ENCODE data around the gene ZGPAT. TPM values are rescaled to one million over a fixed set of nuclear protein-coding genes. Genes with fewer than 3 reads are reported as not detected.

The ZGPAT gene
- total RNA-seq, 2 experiments from 2014 or later: 41.6 to 42.8 TPM

- Mint-ChIP-seq H3K27me3 (peaks cover 3% of the 10 kb centered on the region), H3K4me3 (no peak overlapping the region), H3K9me3 (no peaks in the 10 kb centered on the region), H3K4me1 (peaks cover 38% of the 10 kb centered on the region), H3K36me3 (ENCODE audit: low read depth) (no peaks in the 10 kb centered on the region), H3K27ac (no peak overlapping the region)
- CTCF ChIA-PET: no interaction called here
- DNase-seq: no peak
- POLR2A ChIA-PET: no interaction called here
These were observed 44.7 kb downstream of the ZGPAT start for GRCh38 chr20:63752411-63753101.

DNA sequence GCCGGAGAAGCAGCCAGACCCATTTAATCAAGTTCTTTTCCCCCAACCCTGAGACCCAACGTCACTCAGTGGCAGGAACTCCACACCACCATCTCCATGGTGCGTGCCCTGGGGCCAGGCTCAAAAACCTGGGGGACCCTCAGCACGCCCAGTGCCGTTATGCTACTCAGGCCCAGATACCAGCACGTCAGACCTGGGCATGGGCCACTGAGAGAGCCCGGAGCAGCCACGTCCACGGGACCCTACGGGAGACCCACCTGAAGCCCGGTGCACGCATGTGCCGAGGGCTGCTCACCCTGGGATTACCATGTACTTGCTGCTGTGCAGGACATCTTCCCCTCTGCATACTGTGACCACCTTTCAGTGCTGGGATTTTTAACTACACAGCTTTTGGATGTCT, 45.5 kb downstream of the ZGPAT start:
- CTCF ChIA-PET: no interaction called here
- no peak for DNase-seq
- no peaks in the 10 kb centered on the region for H3K9me3 Mint-ChIP-seq
- H3K27ac Mint-ChIP-seq: no peak overlapping the region
- peaks cover 7% of the 10 kb centered on the region for H3K27me3 Mint-ChIP-seq
- H3K4me3 Mint-ChIP-seq: no peak overlapping the region
- POLR2A ChIA-PET: no interaction called here
- H3K36me3 Mint-ChIP-seq (ENCODE audit: low read depth): no peaks in the 10 kb centered on the region
- H3K4me1 Mint-ChIP-seq: peaks cover 41% of the 10 kb centered on the region

DNA sequence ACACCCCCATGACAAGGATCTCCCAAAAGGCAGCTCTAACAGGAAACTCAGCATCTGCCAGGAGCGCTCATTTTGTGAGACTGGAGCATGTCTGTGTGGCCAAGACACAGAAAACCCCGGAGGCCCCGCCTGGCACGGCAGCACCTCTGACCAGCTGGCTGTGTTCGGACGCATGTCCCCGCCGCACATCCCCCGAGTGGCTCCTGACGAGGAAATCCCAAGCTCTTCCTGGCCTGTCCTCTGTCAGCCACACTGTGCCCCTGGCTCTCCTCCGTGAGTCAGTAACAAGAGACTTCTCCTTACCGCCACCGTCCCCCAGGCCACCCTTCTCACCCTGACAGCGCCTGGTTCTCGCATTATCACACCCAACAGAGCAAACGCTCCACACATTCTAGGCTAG, 46.2 kb downstream of the ZGPAT start:
- Mint-ChIP-seq H3K4me1 (peaks cover 41% of the 10 kb centered on the region), H3K27ac (no peak overlapping the region), H3K4me3 (no peak overlapping the region), H3K36me3 (ENCODE audit: low read depth) (no peaks in the 10 kb centered on the region), H3K27me3 (peaks cover 8% of the 10 kb centered on the region), H3K9me3 (no peaks in the 10 kb centered on the region)
- POLR2A ChIA-PET: no interaction called here
- CTCF ChIA-PET: no interaction called here
- DNase-seq: no peak

DNA sequence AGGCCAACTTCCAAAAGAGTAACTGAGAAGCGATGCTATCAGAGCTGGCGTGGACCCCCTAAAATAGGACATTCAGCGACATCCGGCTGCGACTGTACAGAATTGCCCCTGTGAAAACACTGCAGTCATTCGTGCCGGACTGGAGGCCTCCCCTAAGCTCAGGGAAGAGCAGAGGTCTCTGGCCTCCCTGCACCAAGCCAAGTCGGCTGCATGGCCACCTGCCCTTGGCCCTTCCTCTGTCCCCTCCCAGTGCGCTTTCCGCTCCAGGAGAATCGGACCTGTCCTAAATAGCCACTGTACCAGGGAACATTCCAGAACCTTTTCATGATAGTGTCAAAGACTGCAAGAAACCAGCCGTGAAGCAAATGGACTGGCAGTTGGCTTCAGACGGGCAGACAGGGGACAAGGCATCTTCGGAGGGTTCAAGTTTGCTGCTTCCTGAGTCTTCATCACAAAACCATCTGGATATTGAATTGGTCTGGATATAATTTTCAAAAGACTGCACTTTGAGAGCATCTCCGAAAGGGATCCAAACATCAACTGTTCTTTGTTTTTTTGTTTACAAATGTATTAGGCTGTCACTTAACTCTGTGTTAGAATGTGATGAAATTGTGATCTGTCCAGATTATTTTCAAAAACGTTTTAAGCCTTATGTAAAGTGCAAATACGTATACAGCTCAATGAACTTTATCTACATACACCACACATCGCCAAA, 48.3 kb downstream of the ZGPAT start:
- DNase-seq: no peak
- ChIA-PET POLR2A (interaction anchor here (0.6 kb wide), 1 partner anchor 140 kb away, joined by 3 read pairs; no protein-coding TSS in a partner anchor), CTCF (interaction anchor here (1.6 kb wide), 1 partner anchor 30 kb away, joined by 5 read pairs; no protein-coding TSS in a partner anchor)
- H3K27me3 Mint-ChIP-seq: peaks cover 16% of the 10 kb centered on the region
- H3K27ac Mint-ChIP-seq: no peak overlapping the region
- H3K9me3 Mint-ChIP-seq: no peaks in the 10 kb centered on the region
- peaks cover 30% of the 10 kb centered on the region for H3K4me1 Mint-ChIP-seq
- no peak overlapping the region for H3K4me3 Mint-ChIP-seq
- H3K36me3 Mint-ChIP-seq (ENCODE audit: low read depth): no peaks in the 10 kb centered on the region

DNA sequence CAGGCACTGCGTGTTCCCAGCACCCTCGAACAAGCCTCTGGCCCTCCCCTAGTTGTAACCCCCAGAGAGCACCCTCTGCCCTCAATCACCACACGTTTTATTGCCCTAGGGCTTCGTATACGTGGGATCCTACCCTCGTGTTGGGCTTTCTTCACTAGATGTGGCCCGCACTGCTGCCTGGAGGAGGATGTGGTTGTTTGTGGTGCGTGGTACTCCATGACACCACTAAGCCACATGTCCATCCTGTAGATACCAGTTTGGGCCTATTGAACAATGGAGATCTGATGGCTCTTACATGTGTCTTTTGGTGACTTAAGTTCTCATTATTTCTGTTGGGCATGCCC, 48.8 kb downstream of the ZGPAT start:
- DNase-seq: peak; percentile 79
- POLR2A ChIA-PET: no interaction called here
- Mint-ChIP-seq H3K9me3 (no peaks in the 10 kb centered on the region), H3K36me3 (ENCODE audit: low read depth) (no peaks in the 10 kb centered on the region), H3K4me3 (no peak overlapping the region), H3K27me3 (peaks cover 17% of the 10 kb centered on the region), H3K4me1 (peaks cover 27% of the 10 kb centered on the region), H3K27ac (no peak overlapping the region)
- CTCF ChIA-PET: no interaction called here

- Mint-ChIP-seq H3K9me3 (no peaks in the 10 kb centered on the region), H3K27me3 (peaks cover 25% of the 10 kb centered on the region), H3K4me3 (no peak overlapping the region), H3K27ac (no peak overlapping the region), H3K36me3 (ENCODE audit: low read depth) (no peaks in the 10 kb centered on the region), H3K4me1 (peaks cover 23% of the 10 kb centered on the region)
- ChIA-PET POLR2A (no interaction called here), CTCF (no interaction called here)
- DNase-seq: no peak
These were observed 50.3 kb downstream of the ZGPAT start for GRCh38 chr20:63758152-63758551.

DNA sequence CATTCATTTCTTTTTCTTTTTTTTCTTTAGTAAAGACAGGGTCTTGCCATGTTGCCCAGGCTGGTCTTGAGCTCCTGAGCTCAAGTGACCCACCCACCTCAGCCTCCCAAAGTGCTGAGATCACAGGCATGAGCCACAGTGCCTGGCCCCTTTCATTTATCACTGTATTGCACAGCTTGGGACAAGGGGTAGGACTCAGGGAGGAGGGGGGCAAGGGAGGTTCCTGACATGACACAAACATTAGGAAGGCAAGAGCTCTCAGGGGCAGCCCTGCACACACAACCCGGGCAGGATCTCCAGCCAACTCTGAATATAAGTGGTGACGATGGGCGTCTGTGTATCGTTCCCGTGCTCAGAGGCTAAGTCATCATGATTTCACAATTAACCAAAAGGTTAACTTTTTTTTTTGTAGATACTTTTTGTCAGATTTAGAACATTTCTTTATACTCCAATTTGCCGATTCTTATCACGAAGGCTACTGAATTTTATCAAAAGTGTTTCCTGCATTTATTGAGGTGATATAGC, 51.6 kb downstream of the ZGPAT start:
- Mint-ChIP-seq H3K27ac (no peak overlapping the region), H3K9me3 (no peaks in the 10 kb centered on the region), H3K27me3 (peaks cover 25% of the 10 kb centered on the region), H3K4me1 (peaks cover 23% of the 10 kb centered on the region), H3K4me3 (no peak overlapping the region), H3K36me3 (ENCODE audit: low read depth) (no peaks in the 10 kb centered on the region)
- ChIA-PET CTCF (no interaction called here), POLR2A (interaction anchor here (1.2 to 1.4 kb wide), 2 partner anchors 9 to 238 kb away, joined by 3 read pairs; no protein-coding TSS in a partner anchor)
- no peak for DNase-seq

GRCh38 chr20:63765082-63765873, 57.4 kb downstream of the ZGPAT start:
- H3K27me3 Mint-ChIP-seq: peaks cover 9% of the 10 kb centered on the region
- DNase-seq: no peak
- ChIA-PET CTCF (interaction anchor here (1.1 kb wide), 1 partner anchor 19 kb away, joined by 3 read pairs; no protein-coding TSS in a partner anchor), POLR2A (no interaction called here)
- H3K27ac Mint-ChIP-seq: no peak overlapping the region
- no peak overlapping the region for H3K4me3 Mint-ChIP-seq
- H3K4me1 Mint-ChIP-seq: no peaks in the 10 kb centered on the region
- H3K9me3 Mint-ChIP-seq: no peaks in the 10 kb centered on the region
- H3K36me3 Mint-ChIP-seq (ENCODE audit: low read depth): no peaks in the 10 kb centered on the region

GRCh38 chr20:63765902-63766301, 58.1 kb downstream of the ZGPAT start:
- no peaks in the 10 kb centered on the region for H3K36me3 Mint-ChIP-seq (ENCODE audit: low read depth)

DNA sequence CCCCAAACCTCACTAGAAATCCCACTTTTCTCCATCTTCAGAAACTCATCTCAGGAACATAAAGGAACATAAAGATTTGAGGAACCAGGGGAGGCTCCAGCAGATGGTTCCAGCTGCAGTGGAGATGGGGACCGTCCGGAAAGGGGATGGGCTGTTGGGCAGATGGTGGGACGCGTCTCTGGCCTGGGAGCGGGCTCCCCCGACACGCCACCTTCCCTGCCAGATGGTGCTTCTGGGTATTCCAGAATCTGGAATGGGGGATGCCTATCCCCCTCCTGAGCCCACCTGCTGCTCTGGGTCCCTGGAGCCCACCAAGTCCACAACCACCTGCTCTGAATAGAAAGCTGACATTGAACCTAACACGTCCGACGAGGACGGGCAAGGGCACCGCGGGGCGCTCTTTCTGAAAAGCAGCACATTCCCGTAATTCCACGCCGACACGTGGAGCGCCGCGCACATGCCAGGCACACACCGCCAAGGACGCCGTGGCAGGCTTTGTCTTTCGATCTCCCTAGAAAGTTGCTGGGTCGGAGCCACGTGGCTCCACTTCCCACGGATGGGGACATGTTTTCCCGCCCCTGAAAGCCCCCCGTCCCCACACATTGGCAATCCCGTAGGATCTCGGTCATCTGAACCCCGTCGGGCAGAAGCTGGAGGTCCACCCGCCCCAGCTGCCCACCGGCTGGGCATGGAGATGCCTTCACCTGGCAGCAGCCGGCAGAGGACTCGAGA, 59.0 kb downstream of the ZGPAT start:
- no peak for DNase-seq
- POLR2A ChIA-PET: no interaction called here
- H3K27ac Mint-ChIP-seq: no peak overlapping the region
- peaks cover 6% of the 10 kb centered on the region for H3K27me3 Mint-ChIP-seq
- no peaks in the 10 kb centered on the region for H3K9me3 Mint-ChIP-seq
- H3K4me3 Mint-ChIP-seq: no peak overlapping the region
- H3K36me3 Mint-ChIP-seq (ENCODE audit: low read depth): no peaks in the 10 kb centered on the region
- CTCF ChIA-PET: no interaction called here
- H3K4me1 Mint-ChIP-seq: no peaks in the 10 kb centered on the region

More at GRCh38 chr20:63765902-63766301, 58.1 kb downstream of the ZGPAT start:
- H3K27ac Mint-ChIP-seq: no peak overlapping the region
- CTCF ChIA-PET: no interaction called here
- no peak overlapping the region for H3K4me3 Mint-ChIP-seq
- peaks cover 9% of the 10 kb centered on the region for H3K27me3 Mint-ChIP-seq
- POLR2A ChIA-PET: no interaction called here
- H3K9me3 Mint-ChIP-seq: no peaks in the 10 kb centered on the region
- H3K4me1 Mint-ChIP-seq: no peaks in the 10 kb centered on the region
- no peak for DNase-seq

- ChIA-PET POLR2A (no interaction called here), CTCF (no interaction called here)
- DNase-seq: no peak
- Mint-ChIP-seq H3K9me3 (no peaks in the 10 kb centered on the region), H3K27me3 (peaks cover 3% of the 10 kb centered on the region), H3K36me3 (ENCODE audit: low read depth) (no peaks in the 10 kb centered on the region), H3K4me1 (no peaks in the 10 kb centered on the region), H3K4me3 (no peak overlapping the region), H3K27ac (no peak overlapping the region)
These were observed 59.6 kb downstream of the ZGPAT start for GRCh38 chr20:63767456-63767855.

- Mint-ChIP-seq H3K9me3 (no peaks in the 10 kb centered on the region), H3K4me3 (no peak overlapping the region), H3K36me3 (ENCODE audit: low read depth) (no peaks in the 10 kb centered on the region), H3K27me3 (no peaks in the 10 kb centered on the region), H3K4me1 (no peaks in the 10 kb centered on the region), H3K27ac (no peak overlapping the region)
- CTCF ChIA-PET: no interaction called here
- POLR2A ChIA-PET: no interaction called here
- no peak for DNase-seq
These were observed 60.0 kb downstream of the ZGPAT start for GRCh38 chr20:63767886-63768285.
